Right lobe of liver (tissue), 6 donors: ENCODE measurements around the gene AARSD1. TPM values are rescaled to one million over a fixed set of nuclear protein-coding genes. Genes with fewer than 3 reads are reported as not detected.
"Not testable (repeated sequence)": the region's sequence is repeated elsewhere in the genome, so short reads cannot be mapped to it uniquely, and the experiment has no call there.

ENCODE experiments used
- ATAC-seq, 4 donors: fragments of 200-7000 bp; cut with Tn5 transposase; one replicate each; pipeline ENCODE4 v1.9.1; 2020; ENCODE audit warnings: mild to moderate bottlenecking in 4 of 4, moderate library complexity in 4 of 4
- DNase-seq, 3 donors: peaks; one replicate each; pipeline ENCODE4 v3.0.0-alpha.2; 2020
- H3K27ac ChIP-seq, 3 donors: fragments of 200-600 bp; one replicate each; pipeline ENCODE4 v1.8.0; 2022
- H3K27me3 ChIP-seq, 2 donors: fragments of 200-600 bp; one replicate each; pipeline ENCODE4 v1.8.0; 2022
- H3K36me3 ChIP-seq, 4 donors: fragments of 200-600 bp; sonication (generic) in 1 of 4; one replicate each; pipeline versions ENCODE4 v1.5.1 to v1.8.0; 2017 to 2022; ENCODE audit warnings: control low read depth in 1 of 4
- H3K4me1 ChIP-seq, 4 donors: fragments of 200-600 bp; sonication (generic) in 1 of 4; one replicate each; pipeline versions ENCODE4 v1.5.1 to v1.8.0; 2017 to 2022; ENCODE audit warnings: control low read depth in 1 of 4
- H3K4me3 ChIP-seq, 3 donors: fragments of 200-600 bp; one replicate each; pipeline ENCODE4 v1.8.0; 2022
- H3K9me3 ChIP-seq, 4 donors: fragments of 200-600 bp; sonication (generic) in 1 of 4; one replicate each; pipeline versions ENCODE4 v1.5.1 to v1.8.0; 2017 to 2022; ENCODE audit warnings: control low read depth in 1 of 4
- POLR2A ChIP-seq: fragments of 450-650 bp; IDR thresholded peaks from one replicate; pipeline ENCODE4 v1.6.1; 2017; ENCODE audit warnings: antibody characterized with exemption, mild to moderate bottlenecking
- WGBS: methylation state at CpG from one replicate; pipeline ENCODE4 v1.1.6; 2018; ENCODE audit warnings: low coverage, low lambda C conversion rate; ENCODE audit not compliant: insufficient coverage; ENCODE audit errors: missing lambda C conversion rate; 5-methylcytosine and 5-hydroxymethylcytosine counted together
- intact Hi-C, 2 donors: fragments of 100-400 bp; cut with DNase I; formaldehyde crosslinking; loops; one replicate each; pipeline versions ENCODE4 v1.11.2 to v1.14.1; 2022
- total RNA-seq, 6 experiments: library from RNA; depleted of rRNA in 2 of 6; stranded (reverse); fragments of >200 nt in 2 of 6; fragmentation: NEBNext Ultra II Directional in 3 of 6; extraction: Animal tissue kit (Norgen Biotek cat#: 25700) in 3 of 6; gene quantifications; one replicate each; pipeline versions ENCODE4 v1.1.0 to v1.2.4, GENCODE V29; 2016 to 2023
- TF ChIP-seq, protein P1 (sequence below), 4 donors: fragments of 200-600 bp in 3 of 4; fragments of 450-650 bp in 1 of 4; IDR thresholded peaks; one replicate each; pipeline versions ENCODE4 v1.5.1 to v1.8.0; 2016 to 2022; ENCODE audit warnings: antibody characterized with exemption in 4 of 4, mild to moderate bottlenecking in 2 of 4
- donor health status: DM: no; HTN: yes; CAD: no.
- donor health status: DM: no; HTN: no; CAD: no.
- donor health status: DM: no; HTN: no; CAD: no.
- donor health status: DM: no; HTN: yes; CAD: no.
- donor health status: DM: no; HTN: yes; CAD: no.

Gene AARSD1
- total RNA-seq, 6 experiments from 2014 or later = 12.3 to 22.1 (median 17.9) TPM

DNA sequence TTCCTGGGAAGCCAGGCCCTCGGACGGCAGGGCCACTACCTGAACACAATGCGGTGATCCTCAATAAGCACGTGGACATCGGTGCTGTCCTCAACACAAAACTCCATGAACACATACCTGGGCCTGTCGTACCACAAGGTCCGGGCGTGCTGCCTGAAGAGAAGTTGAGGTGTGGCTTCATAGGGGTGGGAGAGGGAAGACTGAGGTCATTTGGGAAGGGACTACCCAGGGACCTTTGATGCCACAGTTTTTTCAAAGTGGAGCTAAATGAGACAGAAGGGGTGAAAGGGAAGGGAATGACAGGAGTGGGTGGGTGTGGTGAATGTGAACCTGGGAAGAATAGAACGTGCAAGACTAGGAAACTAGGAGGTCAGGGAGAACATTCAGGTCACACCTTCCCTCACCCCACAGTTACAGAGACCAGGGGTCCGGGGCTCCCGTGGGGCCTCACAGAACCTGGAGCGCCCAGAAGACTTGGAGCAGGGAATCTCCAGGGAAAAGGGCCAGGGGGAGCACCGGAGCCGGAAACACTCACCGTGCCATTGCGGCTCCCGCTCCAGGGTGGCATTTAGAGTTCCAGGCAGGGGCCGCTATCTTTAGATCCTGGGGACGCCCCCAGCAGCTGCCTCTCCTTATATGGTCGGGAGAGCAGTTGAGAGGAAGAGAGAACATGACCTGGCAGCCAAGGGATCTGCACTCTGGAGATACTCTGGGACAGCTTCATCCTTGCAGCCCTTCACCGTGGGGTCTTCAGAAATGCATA is 15.4 kb upstream of the AARSD1 start, which contains the start of gene PTGES3L:
Gene PTGES3L (minus strand): TSS at position 570 of the 763 bp plus-strand sequence. CDS start 27 bp downstream, at position 543.
- H3K27ac ChIP-seq = peak within 1 kb of the TSS; percentile 40 to 82 (median 77)
- DNase-seq (no peak), ATAC-seq (peak in 3 of 4 donors; percentile 4 to 17 (median 10))
- H3K27me3 ChIP-seq = no peaks in the 10 kb centered on the region
- H3K4me1 ChIP-seq = peaks cover 0 to 18% (median 6%) of the 10 kb centered on the region in 4 donors
- 63% methylated on average over 8 of the region's 21 CpGs for WGBS
- H3K9me3 ChIP-seq = no peaks in the 10 kb centered on the region
- intact Hi-C loops = no loop called here
- no peaks in the 10 kb centered on the region for H3K36me3 ChIP-seq
- no peak for TF ChIP-seq POLR2A
- TF ChIP-seq, protein P1, sequence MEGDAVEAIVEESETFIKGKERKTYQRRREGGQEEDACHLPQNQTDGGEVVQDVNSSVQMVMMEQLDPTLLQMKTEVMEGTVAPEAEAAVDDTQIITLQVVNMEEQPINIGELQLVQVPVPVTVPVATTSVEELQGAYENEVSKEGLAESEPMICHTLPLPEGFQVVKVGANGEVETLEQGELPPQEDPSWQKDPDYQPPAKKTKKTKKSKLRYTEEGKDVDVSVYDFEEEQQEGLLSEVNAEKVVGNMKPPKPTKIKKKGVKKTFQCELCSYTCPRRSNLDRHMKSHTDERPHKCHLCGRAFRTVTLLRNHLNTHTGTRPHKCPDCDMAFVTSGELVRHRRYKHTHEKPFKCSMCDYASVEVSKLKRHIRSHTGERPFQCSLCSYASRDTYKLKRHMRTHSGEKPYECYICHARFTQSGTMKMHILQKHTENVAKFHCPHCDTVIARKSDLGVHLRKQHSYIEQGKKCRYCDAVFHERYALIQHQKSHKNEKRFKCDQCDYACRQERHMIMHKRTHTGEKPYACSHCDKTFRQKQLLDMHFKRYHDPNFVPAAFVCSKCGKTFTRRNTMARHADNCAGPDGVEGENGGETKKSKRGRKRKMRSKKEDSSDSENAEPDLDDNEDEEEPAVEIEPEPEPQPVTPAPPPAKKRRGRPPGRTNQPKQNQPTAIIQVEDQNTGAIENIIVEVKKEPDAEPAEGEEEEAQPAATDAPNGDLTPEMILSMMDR (IDR thresholded peaks at IDR 0.05) = no peak
- H3K4me3 ChIP-seq = peak within 1 kb of the TSS; percentile 94 to 97 (median 97)

- intact Hi-C loops = not testable (repeated sequence)
Measured at GRCh38 chr17:42975701-42976100, 11.4 kb upstream of the AARSD1 start.

DNA sequence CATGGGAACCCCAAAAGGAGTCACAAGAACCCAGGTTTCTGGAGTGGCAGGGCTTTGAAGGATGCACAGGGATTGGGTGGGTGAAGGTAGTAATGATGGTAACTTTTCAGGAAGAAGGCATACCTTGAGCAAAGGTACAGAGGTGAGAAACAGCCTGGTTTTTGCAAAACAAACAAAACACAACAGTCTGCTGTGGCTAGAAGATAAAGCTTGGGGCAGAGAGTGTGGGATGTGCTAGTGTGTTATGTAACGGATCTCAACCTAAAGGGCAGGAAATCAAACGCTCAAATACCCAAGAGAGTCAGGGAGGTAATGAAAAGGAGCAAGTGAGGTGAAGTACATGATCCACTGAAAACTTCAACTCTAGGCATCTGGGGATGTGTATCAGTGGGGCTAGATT is 11.0 kb upstream of the AARSD1 start:
- peaks cover 0 to 5% (median 0%) of the 10 kb centered on the region in 4 donors for H3K4me1 ChIP-seq
- TF ChIP-seq, protein P1 (IDR thresholded peaks at IDR 0.05) = no peak
- no peak for TF ChIP-seq POLR2A
- no peaks in the 10 kb centered on the region for H3K9me3 ChIP-seq
- DNase-seq = no peak
- WGBS = 32% methylated on average over 2 of the region's 2 CpGs
- H3K4me3 ChIP-seq = no peak overlapping the region
- ATAC-seq = no peak
- intact Hi-C loops = no loop called here
- H3K27ac ChIP-seq = no peak overlapping the region
- H3K27me3 ChIP-seq = no peaks in the 10 kb centered on the region
- no peaks in the 10 kb centered on the region for H3K36me3 ChIP-seq

More at GRCh38 chr17:42975701-42976100, 11.4 kb upstream of the AARSD1 start:
- not testable (repeated sequence) for H3K36me3 ChIP-seq, H3K9me3 ChIP-seq, ATAC-seq, DNase-seq, H3K27ac ChIP-seq, H3K4me1 ChIP-seq, H3K27me3 ChIP-seq, H3K4me3 ChIP-seq
- 77% methylated on average over 16 of the region's 16 CpGs for WGBS

GRCh38 chr17:42973323-42973722 is 9.1 kb upstream of the AARSD1 start:
- H3K4me1 ChIP-seq, ATAC-seq, intact Hi-C loops, H3K9me3 ChIP-seq, H3K36me3 ChIP-seq, H3K27me3 ChIP-seq, H3K27ac ChIP-seq, DNase-seq, H3K4me3 ChIP-seq: not testable (repeated sequence)
- WGBS = no CpG with 5 or more reads among the region's 18 CpGs

DNA sequence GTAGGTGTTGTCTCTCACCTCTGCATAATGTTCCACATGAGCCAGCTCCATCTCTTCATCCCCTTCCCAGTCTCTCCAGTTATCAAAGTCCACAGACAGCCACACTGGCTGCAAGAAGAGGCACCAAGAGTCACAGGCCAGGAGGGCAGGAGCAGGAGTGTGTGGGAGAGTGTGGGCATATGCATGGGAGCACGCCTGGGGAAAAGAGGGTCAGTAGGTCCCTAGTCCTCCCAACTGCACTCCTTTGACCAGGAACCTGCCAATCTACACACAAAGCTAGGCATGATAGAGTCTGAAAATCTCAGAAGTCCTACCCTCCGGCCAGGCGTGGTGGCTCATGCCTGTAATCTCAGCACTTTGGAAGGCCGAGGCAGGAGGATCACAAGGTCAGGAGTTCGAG is 7.3 kb upstream of the AARSD1 start:
- intact Hi-C loops = no loop called here

More for the DNA sequence above, 7.3 kb upstream of the AARSD1 start:
- Histone ChIP-seq H3K4me3 (no peak overlapping the region), H3K9me3 (no peaks in the 10 kb centered on the region), H3K4me1 (no peaks in the 10 kb centered on the region), H3K36me3 (no peaks in the 10 kb centered on the region), H3K27ac (no peak overlapping the region), H3K27me3 (no peaks in the 10 kb centered on the region)
- TF ChIP-seq, protein P1 (IDR thresholded peaks at IDR 0.05) = no peak
- TF ChIP-seq POLR2A = no peak
- no peak for DNase-seq
- ATAC-seq = no peak
- WGBS = 76% methylated on average over 4 of the region's 5 CpGs
